ENCODE data around the gene MACF1. TPM values are rescaled to one million over a fixed set of nuclear protein-coding genes. Genes with fewer than 3 reads are reported as not detected.

The MACF1 gene
- total RNA-seq, 1 donor, result 554 TPM

DNA sequence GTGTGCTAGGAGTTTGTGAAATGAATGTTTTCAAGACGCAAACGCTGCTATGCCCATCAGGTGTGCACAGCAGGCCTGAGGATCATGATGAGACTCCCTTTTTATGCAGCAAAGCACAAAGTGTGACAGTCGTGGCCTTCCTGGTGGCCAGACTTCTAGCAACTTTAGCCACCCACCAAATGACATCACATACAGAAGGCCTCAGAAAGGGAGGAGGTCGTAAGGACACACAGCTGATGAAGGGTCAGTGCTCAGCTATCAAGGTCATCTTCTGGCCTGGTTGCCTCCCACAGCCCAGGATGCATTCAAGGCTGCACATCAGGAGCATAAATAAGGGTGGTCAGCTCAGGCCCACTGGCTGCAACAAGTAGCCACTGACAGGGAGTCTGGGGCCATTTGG lies 323.6 kb downstream of the MACF1 start:
- no peak overlapping the region for H3K4me3 ChIP-seq (ENCODE audit: low read depth, low read length)
- TF ChIP-seq, protein P1, sequence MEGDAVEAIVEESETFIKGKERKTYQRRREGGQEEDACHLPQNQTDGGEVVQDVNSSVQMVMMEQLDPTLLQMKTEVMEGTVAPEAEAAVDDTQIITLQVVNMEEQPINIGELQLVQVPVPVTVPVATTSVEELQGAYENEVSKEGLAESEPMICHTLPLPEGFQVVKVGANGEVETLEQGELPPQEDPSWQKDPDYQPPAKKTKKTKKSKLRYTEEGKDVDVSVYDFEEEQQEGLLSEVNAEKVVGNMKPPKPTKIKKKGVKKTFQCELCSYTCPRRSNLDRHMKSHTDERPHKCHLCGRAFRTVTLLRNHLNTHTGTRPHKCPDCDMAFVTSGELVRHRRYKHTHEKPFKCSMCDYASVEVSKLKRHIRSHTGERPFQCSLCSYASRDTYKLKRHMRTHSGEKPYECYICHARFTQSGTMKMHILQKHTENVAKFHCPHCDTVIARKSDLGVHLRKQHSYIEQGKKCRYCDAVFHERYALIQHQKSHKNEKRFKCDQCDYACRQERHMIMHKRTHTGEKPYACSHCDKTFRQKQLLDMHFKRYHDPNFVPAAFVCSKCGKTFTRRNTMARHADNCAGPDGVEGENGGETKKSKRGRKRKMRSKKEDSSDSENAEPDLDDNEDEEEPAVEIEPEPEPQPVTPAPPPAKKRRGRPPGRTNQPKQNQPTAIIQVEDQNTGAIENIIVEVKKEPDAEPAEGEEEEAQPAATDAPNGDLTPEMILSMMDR (IDR thresholded peaks at IDR 0.05; ENCODE audit: insufficient read depth, low read depth, low read length), result no peak
- DNase-seq (ENCODE audit: low read depth), result no peak

DNA sequence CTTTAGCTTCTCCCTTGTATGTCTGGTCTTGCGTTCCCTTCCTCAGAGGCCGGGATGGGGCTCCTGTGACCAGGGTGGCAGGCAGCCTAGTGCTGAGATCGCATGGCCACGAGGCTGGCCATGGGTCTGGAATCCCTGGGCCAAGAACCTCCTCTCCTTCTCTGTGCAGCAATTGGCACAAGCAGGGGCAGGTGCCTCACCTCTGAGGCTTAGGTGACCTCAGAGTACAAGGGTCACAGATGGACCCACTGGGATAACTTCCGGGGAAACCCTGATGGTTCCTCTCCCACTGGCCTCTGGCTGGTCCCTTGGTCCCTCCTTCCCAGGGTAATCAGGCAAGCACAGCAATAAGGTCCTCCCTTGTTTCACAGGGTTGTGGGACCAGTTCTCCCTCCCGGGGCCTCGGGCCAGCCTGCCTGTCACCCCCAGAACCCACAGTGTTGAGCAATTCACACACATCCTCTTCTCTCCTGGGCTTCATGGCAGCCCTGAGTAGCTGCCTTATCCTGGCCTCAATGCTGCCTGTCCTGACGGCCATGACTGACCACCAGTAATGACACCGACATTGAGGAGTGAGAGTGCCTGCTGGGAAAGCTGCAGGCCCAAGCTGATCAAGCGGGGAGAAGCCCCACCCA lies 325.5 kb downstream of the MACF1 start:
- TF ChIP-seq, protein P1 (IDR thresholded peaks at IDR 0.05; ENCODE audit: insufficient read depth, low read depth, low read length), result no peak
- no peak overlapping the region for H3K4me3 ChIP-seq (ENCODE audit: low read depth, low read length)
- DNase-seq (ENCODE audit: low read depth), result no peak

DNA sequence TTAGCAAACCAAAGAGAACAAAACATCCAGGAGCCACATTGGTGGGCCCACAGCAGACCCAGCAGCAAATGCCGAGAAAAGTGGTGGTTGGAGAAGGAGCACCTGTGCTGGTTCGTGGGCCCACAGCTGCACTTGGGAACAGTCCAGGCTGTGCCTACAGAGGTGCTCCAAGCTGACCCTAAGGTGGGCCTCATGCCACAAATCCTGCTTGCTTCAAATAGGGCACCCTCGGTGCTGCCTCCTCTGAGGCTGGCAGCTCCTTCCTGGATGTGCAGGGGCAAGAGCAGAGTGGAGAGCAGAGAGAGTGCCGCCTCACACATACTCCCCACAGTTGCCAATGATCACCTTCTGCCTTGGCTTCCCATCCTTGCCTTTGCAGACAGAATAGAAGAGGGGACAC lies 327.0 kb downstream of the MACF1 start:
- DNase-seq (ENCODE audit: low read depth), result no peak
- TF ChIP-seq, protein P1 (IDR thresholded peaks at IDR 0.05; ENCODE audit: insufficient read depth, low read depth, low read length), result no peak
- H3K4me3 ChIP-seq (ENCODE audit: low read depth, low read length), result no peak overlapping the region

DNA sequence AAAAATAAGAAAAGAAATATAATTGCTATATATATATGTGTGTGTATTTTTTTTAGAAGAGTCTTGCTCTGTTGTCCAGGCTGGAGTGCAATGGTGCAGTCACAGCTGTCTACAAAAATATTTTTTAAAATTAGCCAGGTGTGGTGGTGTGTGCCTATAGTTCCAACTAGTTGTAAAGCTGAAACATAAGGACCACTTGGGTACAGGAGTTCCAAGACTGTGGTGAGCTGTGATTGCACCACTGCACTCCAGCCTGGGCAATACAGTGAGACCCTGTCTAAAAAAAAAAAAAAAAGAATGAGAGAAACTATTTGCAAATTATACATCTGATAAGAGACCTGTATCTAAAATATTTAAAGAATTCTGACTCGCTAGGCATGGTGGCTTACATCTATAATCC lies 328.9 kb downstream of the MACF1 start:
- DNase-seq (ENCODE audit: low read depth), result no peak
- H3K4me3 ChIP-seq (ENCODE audit: low read depth, low read length), result no peak overlapping the region
- TF ChIP-seq, protein P1 (IDR thresholded peaks at IDR 0.05; ENCODE audit: insufficient read depth, low read depth, low read length), result no peak

Other genes starting within 250 kb of the MACF1 start
- 44.1 and 69.5 TPM in 2 replicates for gene AKIRIN1, start 213.4 kb upstream of the MACF1 start, total RNA-seq
- gene NDUFS5, start 178.3 kb upstream of the MACF1 start, total RNA-seq, result 285 and 325 TPM in 2 replicates